Measurements from ENCODE around the gene CRELD2. TPM values are rescaled to one million over a fixed set of nuclear protein-coding genes. Genes with fewer than 3 reads are reported as not detected.

Gene CRELD2
- total RNA-seq, 2 experiments from 2014 or later = 21.2 to 23.3 TPM

DNA sequence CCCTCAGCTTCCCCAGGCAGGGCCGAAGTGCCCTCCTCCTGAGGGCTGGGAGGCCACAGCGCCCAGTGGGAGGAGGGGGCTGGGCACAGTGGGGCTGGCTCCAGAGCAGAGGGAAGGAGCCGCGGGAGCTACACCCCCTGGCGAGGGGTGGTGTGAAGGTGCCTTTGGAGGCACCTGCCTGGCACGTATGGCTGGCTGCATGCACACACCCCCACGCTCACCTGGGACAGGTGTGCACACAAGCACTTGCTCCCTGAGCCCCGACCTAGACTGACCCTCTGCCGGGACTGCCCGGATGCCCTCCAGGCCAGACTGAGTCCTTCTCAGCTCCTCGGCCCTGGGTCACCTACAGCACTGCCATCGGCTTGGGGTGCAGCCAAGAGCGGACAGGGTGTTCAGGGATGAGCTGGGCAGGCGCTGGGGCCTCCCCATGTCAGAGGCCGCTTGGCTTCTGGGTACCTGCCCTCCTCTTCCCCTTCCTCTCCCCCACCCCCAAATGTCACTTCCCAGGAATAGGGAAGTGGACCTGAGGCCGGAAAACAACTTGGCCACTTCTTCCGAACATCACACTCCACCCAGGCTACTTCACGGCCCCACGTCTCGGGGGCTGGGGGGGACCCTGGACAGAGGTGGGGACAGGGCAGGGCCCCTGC, 34.7 kb downstream of the CRELD2 start:
- Mint-ChIP-seq H3K36me3 (ENCODE audit: low read depth) (no peaks in the 10 kb centered on the region), H3K9me3 (no peaks in the 10 kb centered on the region), H3K4me1 (ENCODE audit: low read depth) (no peaks in the 10 kb centered on the region), H3K27me3 (no peaks in the 10 kb centered on the region), H3K4me3 (no peak overlapping the region), H3K27ac (no peak overlapping the region)
- Histone ChIP-seq H3K9me3 (ENCODE audit: control insufficient read depth in 1 of 2, insufficient read depth in 1 of 2, low read length in 2 of 2) (no peaks in the 10 kb centered on the region), H3K36me3 (ENCODE audit: insufficient read depth, low read length) (no peaks in the 10 kb centered on the region), H3K4me3 (ENCODE audit: low read length) (no peak overlapping the region), H3K27ac (ENCODE audit: low read depth in 1 of 2, low read length in 2 of 2) (no peak overlapping the region), H3K27me3 (ENCODE audit: control insufficient read depth in 1 of 2, insufficient read depth in 2 of 2, low read length in 2 of 2) (no peaks in the 10 kb centered on the region), H3K4me1 (ENCODE audit: insufficient read depth, low read length) (peaks cover 2% of the 10 kb centered on the region)
- no peak for ATAC-seq (ENCODE audit: poor library complexity)
- TF ChIP-seq, protein P1, sequence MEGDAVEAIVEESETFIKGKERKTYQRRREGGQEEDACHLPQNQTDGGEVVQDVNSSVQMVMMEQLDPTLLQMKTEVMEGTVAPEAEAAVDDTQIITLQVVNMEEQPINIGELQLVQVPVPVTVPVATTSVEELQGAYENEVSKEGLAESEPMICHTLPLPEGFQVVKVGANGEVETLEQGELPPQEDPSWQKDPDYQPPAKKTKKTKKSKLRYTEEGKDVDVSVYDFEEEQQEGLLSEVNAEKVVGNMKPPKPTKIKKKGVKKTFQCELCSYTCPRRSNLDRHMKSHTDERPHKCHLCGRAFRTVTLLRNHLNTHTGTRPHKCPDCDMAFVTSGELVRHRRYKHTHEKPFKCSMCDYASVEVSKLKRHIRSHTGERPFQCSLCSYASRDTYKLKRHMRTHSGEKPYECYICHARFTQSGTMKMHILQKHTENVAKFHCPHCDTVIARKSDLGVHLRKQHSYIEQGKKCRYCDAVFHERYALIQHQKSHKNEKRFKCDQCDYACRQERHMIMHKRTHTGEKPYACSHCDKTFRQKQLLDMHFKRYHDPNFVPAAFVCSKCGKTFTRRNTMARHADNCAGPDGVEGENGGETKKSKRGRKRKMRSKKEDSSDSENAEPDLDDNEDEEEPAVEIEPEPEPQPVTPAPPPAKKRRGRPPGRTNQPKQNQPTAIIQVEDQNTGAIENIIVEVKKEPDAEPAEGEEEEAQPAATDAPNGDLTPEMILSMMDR (IDR thresholded peaks at IDR 0.05) = no peak
- ChIA-PET CTCF (no interaction called here), POLR2A (no interaction called here)
- intact Hi-C loops (cut with DNase I, micrococcal nuclease) = no loop called here
- DNase-seq = peak in 1 of 14 experiments; percentile 22

DNA sequence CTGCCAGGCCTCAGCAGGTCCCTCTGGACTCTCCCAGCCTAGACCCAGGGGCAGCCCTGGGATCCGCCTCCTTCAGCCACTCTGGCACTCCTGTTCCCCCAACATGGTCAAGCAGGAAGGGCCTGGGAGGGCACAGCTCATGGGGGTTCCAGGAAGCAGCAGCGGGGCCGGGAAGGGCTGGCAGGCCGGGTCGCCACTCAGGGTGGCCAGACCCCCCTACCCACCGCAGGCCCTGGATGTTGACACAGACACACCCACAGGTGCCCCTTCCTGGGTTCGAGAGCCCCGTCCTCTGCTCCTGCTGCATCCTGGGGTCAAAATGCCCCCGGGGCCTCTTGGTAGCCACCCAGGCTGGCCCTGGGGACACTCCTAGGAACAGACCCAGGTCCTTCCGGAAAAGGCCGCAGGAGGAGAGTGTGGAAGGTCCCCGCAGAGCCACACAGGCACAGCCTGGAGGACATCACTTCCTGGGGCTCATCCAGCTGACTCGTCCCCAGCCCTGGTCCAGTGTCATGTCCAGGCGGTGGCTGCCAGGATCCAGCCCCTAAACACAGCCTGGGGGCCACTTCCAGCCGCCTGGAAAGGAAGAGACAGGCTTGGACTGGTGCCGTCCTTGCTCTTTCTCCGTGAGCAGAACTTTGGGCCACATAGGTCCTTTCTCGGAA, 35.4 kb downstream of the CRELD2 start:
- no peaks in the 10 kb centered on the region for H3K9me3 ChIP-seq (ENCODE audit: control insufficient read depth in 1 of 2, insufficient read depth in 1 of 2, low read length in 2 of 2)
- Mint-ChIP-seq H3K36me3 (ENCODE audit: low read depth) (peaks cover under 1% of the 10 kb centered on the region), H3K27me3 (no peaks in the 10 kb centered on the region), H3K27ac (no peak overlapping the region), H3K9me3 (no peaks in the 10 kb centered on the region), H3K4me3 (no peak overlapping the region), H3K4me1 (ENCODE audit: low read depth) (no peaks in the 10 kb centered on the region)
- TF ChIP-seq, protein P1 (IDR thresholded peaks at IDR 0.05) = no peak
- no peaks in the 10 kb centered on the region for H3K27me3 ChIP-seq (ENCODE audit: control insufficient read depth in 1 of 2, insufficient read depth in 2 of 2, low read length in 2 of 2)
- H3K27ac ChIP-seq (ENCODE audit: low read depth in 1 of 2, low read length in 2 of 2) = no peak overlapping the region
- CTCF ChIA-PET = no interaction called here
- no peaks in the 10 kb centered on the region for H3K4me1 ChIP-seq (ENCODE audit: insufficient read depth, low read length)
- no peaks in the 10 kb centered on the region for H3K36me3 ChIP-seq (ENCODE audit: insufficient read depth, low read length)
- POLR2A ChIA-PET = no interaction called here
- ATAC-seq (ENCODE audit: poor library complexity) = no peak
- DNase-seq = no peak
- H3K4me3 ChIP-seq (ENCODE audit: low read length) = no peak overlapping the region
- intact Hi-C loops (cut with DNase I, micrococcal nuclease) = no loop called here

DNA sequence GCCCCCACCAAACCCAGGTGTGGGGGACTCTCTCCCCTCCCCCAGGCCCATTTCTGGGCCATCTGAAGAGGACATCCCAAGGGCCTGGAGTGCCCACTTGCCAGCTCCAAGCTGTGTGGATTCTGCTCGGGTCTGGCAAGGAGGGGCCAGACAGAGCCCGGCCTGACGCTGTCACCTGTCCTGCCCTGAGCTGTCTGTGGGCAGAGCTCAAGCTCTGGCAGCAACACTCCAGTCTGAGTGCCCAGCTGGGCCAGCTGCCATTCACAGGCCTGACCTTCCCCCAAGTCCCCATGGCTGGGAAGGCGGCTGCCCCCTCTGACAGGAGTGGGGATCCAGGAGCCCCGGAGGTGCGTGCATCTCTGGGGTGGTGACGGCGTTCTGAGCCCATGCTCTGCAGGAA, 35.9 kb downstream of the CRELD2 start:
- peaks cover 4% of the 10 kb centered on the region for H3K4me1 ChIP-seq (ENCODE audit: insufficient read depth, low read length)
- ATAC-seq (ENCODE audit: poor library complexity) (no peak), DNase-seq (no peak)
- no peaks in the 10 kb centered on the region for H3K27me3 ChIP-seq (ENCODE audit: control insufficient read depth in 1 of 2, insufficient read depth in 2 of 2, low read length in 2 of 2)
- Mint-ChIP-seq H3K27ac (no peak overlapping the region), H3K9me3 (no peaks in the 10 kb centered on the region), H3K27me3 (no peaks in the 10 kb centered on the region), H3K4me3 (no peak overlapping the region), H3K4me1 (ENCODE audit: low read depth) (no peaks in the 10 kb centered on the region), H3K36me3 (ENCODE audit: low read depth) (peaks cover 6% of the 10 kb centered on the region)
- intact Hi-C loops (cut with DNase I, micrococcal nuclease) = no loop called here
- H3K27ac ChIP-seq (ENCODE audit: low read depth in 1 of 2, low read length in 2 of 2) = no peak overlapping the region
- POLR2A ChIA-PET = no interaction called here
- H3K9me3 ChIP-seq (ENCODE audit: control insufficient read depth in 1 of 2, insufficient read depth in 1 of 2, low read length in 2 of 2) = no peaks in the 10 kb centered on the region
- H3K36me3 ChIP-seq (ENCODE audit: insufficient read depth, low read length) = no peaks in the 10 kb centered on the region
- TF ChIP-seq, protein P1 (IDR thresholded peaks at IDR 0.05) = no peak
- no peak overlapping the region for H3K4me3 ChIP-seq (ENCODE audit: low read length)
- CTCF ChIA-PET = no interaction called here

Measured in CD4-positive, alpha-beta T cell (primary cell).